Midbrain (tissue), 1 donor: ENCODE results near the gene METTL23.
A peak's percentile ranks its signal among the peaks of the same experiment; 100 is the strongest.
"Not testable (repeated sequence)": the region's sequence is repeated elsewhere in the genome, so short reads cannot be mapped to it uniquely, and the experiment has no call there.

Experiments
- DNase-seq: peaks from one replicate; lab custom pipeline; 2025; lab: John Stamatoyannopoulos, UW

METTL23 gene

DNA sequence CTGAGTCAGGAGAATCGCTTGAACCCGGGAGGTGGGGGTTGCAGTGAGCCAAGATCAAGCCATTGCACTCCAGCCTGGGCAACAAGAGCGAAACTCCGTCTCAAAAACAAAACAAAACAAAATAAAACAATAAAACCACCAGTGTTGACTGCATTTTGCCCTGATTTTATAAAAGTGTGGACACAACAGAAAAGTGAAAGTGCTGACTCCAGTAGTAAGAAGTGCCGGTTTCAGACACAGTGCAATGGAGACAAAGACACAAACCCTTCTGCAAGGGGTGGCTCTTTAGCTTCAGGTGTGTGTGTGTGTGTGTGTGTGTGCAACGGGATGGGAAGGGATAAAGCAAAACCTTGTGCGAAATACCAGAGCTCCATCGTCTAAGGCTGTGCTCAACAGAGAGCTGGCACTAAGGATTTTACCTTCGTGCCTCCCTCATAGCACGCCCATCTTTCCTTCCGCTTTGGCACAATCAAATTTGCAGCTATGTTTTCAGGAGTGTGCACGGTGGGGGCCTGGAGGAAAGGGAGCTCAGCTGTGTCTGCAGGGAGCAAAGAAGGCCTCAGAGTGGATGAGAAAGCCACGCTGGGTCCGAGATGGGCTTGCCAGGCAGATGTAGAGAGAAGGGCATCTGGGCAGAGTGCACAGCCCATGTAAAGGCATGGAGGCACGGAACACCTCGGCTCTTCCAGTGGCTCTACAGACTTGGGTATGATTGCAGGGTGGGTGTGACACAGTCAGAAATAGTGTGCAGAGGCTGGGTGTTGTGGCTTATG is 31.4 kb upstream of the METTL23 start:
- no peak for DNase-seq

DNA sequence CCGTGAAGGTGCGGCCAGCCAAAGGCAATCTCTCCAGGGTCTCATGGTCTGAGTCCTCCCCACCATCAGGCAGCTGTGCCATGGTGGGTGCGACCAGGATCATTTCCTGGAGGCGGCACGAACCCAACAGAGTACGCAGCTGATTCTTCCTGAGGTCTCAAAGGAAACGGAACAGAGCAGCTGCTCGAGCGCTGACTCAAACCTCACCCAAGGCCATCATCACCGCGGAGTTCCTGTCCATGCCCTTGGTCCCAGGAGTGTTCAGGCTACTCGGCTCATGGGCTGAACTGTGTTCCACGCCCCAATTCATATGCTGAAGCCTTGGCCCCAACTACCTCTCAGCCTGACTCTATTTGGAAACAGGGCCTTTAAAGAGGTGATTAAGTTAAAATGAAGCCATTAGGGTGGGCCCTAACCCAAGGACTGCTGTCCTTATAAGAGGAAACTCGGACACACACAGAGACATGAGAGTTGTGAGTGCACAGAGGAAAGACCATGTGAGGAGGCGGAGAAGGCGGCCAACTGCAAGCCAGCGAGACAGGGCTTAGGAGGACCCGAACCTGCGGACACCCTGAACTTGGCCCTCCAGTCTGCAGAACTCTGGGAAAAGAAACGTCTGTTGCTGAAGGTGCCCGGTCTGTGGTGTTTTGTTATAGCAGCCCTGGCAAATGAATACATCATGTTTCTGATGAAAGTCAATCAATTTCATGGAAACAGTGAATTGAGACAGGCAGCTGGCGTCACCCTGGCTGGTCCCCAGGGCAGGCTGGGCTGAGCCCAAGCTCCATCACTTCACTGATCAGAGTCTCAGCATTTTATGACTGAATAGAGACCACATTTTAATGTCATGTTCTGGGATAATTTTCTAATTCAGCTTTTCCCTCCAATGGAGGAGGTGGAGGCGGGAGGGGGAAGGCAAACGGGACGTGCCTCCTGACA is 29.6 kb upstream of the METTL23 start:
- DNase-seq = no peak

DNA sequence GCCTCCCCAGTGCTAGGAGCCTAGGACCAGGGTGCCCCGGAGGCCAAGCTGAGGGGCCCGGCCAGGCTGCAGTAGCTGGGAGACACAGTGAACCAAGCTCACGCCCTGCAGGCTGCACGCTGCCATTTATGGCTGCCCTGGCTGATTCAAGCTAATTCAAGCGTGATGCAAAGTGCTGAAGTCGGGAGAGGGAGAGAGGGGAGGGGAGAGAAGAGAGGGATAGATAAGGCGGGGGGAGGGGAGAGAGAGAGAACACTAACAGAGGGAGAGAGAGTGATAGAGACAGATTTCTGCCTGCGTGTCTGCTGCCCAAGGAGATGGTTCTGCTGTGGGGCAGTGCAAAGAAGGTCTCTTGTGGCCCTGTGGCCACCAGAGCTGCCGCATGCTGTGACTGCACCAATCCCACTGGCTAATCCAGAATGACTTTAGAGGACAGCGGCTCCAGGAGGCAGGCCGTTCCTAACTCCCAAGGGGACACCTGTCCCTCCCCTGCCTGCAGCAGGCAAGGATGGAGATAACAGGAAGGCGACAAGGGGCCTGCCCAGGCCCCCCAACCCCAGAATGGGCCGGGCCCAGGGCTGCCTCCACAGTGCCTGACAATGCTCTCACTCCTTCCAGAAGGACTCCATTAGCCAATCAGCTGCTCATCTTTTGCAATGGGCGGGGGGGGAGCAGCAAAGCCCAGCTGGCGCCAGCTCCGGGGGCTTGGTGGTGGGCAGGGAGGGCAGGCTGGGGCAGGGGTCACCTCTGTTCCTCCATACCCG is 28.8 kb upstream of the METTL23 start:
- DNase-seq = no peak

DNA sequence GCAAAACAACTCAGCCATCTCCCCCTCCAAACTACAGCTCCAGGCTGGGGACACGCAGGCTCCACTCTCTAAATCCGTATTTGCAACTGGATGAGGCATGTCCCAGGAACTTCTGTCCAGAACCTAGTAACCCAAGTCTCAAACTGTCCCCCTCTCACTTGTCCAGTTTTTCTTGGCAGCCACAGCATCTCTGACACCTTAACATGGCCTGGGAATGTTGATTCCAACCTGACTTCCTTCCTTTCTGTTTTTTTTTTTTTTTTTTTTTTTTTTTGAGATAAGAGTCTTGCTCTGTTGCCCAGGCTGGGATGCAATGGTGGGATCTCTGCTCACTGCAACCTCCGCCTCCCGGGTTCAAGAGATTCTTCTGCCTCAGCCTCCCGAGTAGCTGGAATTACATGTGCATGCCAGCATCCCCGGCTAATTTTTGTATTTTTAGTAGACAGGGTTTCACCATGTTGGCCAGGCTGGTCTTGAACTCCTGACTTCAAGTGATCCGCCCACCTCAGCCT is 28.1 kb upstream of the METTL23 start:
- not testable (repeated sequence) for DNase-seq

DNA sequence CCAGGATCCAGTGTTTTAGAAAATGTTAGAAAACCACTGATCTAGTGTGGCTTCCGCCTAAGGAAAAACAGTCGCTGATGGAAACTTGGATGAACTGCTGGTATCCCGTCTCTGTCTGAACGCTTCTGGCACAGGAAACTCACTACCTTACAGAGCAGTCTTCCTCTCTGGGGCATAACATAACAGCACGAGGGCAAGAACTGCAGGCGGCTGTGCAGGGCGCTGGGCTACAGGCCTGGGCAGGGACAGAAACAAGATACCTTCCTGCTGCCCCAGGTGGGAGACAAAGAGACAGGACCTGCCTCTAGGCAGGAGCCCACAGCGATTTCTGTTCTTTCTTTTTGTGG is 26.4 kb upstream of the METTL23 start:
- DNase-seq = no peak

DNA sequence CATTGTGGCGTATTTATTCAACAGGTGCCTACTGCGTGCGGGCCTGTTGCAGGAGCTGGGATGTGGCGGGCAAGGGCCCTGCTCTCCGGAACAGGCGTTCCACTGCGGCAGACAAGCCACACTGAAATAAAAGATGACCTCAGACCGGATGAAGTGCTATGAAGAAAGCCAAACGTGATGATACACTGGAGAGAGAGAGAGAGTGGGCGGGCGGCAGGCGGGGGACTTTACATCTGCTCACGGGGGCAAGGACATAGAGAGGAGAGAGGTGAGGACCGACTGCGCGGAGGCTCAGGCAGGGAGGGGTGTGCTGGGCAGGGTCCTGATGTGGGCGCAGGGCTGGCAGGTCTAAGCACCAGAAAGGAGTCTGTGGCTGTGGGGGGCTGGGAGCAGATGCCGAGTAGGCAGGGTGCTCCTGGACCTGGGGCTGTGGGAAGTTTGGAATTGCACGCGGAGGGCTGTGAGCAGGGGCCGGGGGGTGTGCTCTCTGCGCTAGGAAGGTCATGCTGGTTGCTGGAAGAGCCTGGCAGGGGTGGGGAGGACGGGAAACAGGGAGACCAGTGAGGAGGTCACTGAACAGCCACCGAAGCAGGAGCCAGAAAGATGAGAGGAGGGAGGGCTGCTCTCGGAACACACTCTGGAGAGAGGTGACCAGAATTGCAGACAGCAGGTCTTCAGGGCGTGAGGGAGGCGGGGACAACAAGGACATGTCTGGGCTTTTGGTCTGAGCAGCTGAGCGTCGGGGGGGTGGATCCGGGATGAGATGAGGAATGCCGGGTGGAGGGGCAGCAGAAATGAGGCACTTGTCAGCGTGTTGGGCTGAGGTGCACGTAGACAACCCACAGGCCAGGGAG is 25.8 kb upstream of the METTL23 start:
- no peak for DNase-seq

DNA sequence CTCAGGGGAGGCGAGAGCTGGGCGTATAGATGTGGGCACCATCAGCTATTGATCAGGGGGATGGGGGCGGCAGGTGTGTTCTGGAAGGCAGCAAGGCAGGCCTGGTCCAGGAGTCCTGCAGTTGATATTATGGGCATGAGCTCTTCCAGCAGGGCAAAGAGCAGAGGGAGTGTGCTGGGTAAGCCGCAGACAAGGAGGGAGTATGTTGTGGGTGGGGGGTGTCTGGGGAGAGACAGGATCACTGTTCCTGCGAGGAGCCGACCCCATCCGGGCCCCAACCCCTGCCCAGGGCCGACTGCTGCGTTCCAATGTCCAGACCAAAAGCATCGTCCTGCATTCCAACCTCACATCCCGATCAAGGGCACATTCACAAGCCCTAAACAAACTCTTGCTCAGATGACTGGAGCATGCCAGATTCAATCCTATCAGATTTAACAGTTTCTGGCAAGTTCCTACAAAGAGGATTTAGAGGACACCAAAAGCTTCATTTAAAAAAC is 25.1 kb upstream of the METTL23 start:
- DNase-seq = no peak

DNA sequence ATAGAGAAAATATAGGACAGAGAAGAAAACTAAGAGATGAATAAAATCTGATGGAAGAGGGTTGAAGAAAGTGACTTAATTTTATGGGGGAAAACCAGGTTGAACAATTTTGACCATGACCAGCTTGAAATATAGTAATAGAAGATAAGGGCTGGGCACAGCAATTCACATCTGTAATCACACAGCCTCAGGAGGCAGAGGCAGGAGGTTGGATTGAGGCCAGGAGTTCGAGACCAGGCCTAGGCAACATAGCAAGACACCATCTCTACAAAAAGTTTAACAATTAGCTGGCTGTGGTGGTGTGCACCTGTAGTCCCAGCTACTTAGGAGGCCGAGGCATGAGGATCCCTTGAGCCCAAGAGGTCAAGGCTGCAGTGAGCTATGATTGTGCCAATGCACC is 24.6 kb upstream of the METTL23 start:
- no peak for DNase-seq

DNA sequence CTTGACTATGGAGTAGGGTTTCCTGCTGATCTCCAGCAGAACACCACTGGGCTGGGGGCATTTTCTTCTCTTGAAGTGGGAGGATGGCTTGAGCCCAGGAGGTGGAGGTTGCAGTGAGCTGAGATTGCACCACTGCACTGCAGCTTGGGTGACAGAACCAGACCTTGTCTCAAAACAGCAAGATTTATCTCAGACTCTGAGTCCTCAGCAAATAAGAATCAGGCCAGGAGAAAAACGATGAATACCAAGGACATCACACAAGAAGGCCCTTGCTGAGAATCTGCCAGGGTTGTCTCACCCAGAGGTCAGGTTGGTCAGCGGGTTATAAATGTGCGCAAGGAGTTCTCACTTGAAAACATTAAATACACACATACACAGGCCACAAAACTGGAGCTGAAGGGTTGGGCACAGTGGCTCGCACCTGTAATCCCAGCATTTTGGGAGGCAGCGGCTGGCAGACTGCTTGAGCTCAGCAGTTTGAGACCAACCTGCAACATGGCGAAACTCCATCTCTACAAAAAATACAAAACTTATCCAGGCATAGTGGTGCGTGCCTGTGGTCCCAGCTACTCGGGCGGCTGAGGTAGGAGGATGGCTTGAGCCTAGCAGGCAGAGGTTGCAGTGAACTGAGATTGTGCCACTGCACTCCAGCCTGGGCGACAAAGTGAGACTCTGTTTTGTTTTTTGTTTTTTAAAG is 23.6 kb upstream of the METTL23 start:
- DNase-seq = no peak

DNA sequence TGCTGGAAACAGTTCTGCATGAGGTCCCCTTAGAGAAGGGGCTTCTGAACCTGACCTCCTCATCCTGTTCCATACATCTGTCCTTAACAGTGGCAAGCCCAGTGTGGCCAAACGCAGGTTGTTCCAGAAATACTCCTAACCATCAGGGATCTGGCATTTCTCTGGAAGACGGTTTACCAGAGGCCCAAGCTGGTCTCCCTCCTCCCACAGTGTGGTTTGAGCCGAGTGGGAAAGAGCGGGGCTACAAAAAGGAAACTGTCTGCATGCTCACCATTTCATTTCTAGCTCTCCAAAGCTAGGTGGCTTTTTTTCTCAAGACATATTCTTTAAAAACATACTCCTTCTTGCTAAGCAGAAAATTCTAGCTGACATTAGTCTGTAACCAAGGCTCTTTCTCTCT is 21.8 kb upstream of the METTL23 start:
- DNase-seq = no peak

DNA sequence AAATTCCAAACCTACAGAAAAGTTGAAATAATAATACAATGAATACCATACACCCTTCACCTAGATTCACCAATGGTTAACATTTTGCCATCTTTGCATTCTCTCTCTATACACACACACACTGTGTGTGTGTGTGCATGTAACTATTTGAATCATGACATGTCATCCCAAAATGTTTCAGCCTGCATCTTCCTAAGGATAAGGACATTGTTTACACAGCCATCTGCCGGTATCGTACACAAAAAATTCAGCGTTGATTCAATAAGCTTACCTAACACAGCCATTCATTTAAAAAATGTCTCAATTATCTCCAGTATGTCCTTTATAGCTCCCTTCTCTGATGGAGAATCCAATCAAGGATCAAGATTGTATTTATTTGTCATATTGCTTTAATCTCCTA is 19.8 kb upstream of the METTL23 start:
- no peak for DNase-seq

DNA sequence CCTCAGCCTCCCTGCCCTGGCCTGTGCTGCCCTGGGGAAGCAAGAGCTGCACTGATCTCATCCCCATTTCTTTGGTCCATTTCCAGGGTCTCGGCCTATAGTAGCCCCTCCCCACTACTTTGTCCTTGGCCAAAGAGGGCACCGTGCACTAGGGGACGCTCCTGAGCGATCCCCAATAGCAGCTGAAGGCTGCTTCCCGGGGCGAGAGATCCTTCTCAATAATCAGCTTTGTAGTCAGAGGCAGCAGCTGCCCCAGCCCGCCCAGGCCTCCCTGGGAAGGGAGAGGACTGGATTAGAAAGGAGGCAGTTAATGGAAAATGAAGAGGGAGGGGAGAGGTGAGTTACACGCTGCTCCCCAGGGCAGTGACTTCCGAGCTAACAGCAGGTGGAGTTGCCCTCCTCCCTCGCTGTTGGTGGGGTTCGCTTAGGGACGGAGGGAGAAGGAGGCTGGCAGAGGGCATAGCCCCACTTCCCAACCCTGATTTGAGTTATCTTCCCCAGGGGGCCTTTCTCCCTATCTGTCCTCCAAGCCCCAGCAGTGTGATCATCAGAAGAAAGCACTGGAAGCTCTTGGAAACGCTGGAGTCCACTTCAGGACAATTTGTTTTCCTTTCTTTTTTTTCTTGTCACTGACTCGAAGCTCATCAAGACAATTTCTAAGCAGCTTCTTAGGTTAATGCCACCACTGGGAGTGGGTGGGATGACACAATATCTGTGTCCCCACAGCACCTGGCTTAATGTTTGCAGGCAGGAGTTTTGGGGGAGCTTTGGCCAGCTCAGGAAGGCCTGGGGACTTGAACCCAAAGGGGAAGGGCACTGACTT is 18.4 kb upstream of the METTL23 start:
- DNase-seq = peak; percentile 76

DNA sequence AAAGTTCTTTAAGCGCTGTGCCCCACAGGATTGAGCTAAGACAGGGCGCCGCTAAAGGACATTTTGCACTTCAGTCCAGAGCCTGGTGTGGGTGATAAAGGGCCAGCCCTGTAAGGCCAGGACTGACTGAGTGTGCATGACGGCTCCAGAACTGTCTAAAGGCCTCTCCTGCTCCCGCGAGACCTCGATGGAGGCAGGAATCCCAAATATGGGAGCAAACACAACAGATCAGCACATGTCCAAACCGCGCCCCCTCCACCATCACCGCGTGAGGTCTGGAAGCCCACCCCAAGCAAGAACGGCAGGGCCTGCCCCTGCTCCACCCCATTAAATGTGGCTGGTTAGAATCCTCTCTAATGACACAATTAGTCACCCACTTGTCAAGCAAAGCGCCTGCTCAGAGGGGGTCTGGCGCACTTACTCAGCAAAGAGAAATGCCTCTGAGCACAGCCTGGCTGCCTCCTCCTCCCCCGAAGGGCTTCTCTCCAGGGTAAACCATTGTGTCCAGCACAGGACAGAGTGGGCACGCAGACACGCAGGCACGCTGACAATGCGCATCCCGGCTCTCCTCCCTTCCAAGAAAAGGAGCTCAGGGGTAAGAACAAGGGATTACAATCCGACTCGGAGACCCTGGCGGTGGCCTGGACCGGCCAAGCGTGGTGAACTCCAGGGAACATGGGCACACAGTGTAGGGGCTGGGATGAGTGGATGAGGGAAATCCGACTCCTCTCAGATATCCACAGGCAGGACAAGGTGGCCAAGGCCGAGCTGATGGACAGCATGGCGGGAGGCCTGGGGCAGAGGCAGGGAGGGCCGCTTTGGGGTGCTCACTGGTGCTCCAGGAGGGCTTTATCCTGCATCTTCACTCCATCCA is 17.3 kb upstream of the METTL23 start:
- no peak for DNase-seq

DNA sequence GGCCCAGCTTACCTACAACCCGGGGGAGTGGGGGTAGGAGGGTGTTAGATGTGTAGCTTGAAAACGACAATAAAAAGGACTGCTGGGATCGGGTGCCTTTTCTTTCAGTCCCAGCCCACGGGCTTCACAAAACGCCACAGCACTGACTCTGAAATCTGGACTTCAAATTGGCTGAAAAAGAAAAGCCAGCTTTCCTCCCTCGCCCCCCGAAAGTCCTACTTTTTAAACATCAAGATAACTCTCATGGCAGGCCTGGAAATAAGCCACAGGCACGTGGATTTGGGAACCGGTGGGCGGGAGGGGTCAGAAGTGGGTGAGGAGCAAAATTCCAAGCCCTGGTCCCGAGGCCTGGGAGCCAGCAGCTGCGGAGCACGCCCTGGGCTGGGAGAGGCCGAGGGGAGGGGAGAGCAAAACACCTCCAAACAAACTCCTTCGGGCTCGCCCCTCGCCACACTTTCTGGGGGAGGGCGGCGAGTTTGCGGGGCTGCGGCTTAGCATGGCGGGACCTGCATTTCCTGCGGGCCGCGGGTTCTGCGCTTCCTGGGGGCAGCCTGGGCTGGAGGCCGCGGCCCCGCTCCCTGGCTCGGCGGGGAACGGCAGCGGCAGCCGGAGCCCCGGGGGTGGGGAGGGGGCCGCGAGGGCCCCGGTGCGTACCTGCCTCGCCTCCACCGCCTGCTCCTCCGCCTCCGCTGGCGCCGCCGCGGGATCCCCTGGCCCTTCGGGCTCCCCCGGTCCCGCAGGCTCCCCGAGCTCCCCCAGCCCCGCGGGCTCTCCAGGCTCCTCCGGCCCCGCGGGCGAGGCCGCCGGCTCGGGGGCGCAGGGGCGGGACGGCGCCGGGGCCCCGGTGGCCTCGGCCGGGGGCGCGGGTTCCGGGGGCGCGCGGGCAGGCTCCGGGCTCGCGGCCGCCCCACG is 16.4 kb upstream of the METTL23 start:
- DNase-seq = not testable (repeated sequence)

DNA sequence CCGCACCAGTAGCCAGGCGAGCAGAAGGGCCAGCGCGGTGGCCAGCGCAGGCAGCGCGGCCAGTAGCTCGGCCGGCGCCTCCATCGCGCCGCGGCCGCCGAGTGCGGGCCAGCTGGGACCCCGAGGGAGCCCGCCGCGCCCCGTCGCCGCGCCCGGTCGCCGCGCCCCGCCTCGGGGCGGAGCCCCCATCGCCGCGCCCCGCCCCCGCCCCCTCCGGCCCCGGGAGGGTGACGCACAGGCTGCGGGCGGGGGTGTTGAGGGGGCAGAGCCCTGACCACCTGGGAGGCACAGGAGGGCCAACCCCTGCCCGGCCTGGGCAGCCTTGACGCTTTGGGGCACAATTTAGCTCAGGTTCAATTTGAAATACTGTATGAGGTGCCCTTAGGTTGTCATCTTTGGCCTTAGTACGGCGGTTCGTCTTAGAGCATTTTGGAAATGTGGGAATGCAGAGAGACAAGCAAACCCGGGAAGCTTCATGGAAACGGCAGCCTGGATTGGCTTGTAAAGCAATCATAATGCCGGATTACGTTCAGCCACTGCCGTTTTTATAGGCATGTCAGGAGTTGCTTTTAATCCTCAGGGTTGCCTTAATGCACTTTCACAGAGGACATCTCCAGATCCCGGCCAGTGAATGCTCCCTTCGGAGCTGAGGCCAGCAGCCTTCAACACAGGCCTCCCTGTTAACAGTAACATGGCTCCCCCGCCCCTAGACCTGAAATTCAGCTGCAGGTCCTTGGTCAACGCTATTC is 15.6 kb upstream of the METTL23 start, which contains the start of gene MXRA7:
MXRA7 (minus strand) TSS at position 103 of the 749 bp plus-strand sequence; CDS start at position 84, 19 bp downstream.
- peak; percentile 65 for DNase-seq

DNA sequence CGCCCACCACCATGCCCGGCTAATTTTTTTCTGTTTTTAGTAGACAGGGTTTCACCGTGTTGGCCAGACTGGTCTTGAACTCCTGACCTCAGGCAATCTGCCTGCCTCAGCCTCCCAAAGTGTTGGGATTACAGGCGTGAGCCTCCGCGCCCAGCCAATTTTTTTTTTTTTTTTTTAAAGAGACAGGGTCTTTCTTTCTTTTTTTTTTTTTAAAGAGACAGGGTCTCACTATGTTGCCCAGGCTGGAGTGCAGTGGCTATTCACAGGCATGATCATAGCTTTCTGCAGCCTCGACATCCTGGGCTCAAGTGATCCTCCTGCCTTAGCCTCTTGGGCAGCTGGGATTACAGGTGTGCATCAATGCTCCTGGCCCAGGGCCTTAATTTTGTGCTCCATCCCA is 14.3 kb upstream of the METTL23 start:
- not testable (repeated sequence) for DNase-seq

DNA sequence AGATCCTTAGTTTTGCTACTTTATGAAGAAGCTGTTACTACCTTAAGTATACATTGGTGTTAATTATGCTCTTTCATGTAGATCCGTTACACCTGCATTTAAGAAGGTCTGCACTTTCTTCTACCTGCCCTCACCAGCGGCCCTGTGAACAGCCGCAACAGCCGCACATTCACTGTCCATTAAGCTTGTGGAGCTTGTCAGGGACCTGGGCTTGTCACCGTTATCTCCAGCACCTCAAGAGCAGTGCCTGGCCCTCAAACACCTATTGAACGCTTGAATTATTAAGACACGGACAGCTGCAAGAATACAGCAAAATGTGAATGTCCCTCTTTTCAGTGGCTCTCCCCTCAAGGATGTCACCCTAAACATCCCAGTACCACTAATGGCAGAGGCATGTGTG is 12.9 kb upstream of the METTL23 start:
- DNase-seq = no peak
